SKM-1 treated with dmso at 0.1 percent for 144 hours (cell line): ENCODE measurements around the gene OTUD1.

Experiments
- DNase-seq: peaks from one replicate; lab custom pipeline; 2025; ENCODE audit not compliant: unreplicated experiment; lab: John Stamatoyannopoulos, UW

Gene OTUD1

GRCh38 chr10:23419655-23420329 is 19.1 kb upstream of the OTUD1 start:
- no peak for DNase-seq

DNA sequence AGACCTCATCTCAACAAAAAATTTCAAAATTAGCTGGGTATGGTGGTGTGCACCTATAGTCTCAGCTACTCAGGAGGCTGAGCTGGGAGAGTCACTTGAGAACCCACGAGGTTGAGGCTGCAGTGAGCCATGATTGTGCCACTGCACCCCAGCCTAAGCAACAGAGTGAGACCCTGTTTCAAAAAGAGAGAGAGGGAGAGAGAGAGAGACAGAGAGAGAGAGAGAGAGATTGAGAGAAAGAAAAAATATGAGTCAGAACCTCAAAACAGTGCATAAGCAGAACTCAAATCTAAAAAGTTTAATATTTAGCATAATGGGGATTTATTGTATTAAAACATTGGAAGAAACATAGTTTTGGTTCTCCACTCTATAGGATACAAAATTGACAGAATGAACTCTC is 17.5 kb upstream of the OTUD1 start:
- no peak for DNase-seq

- no peak for DNase-seq
These were observed 16.9 kb upstream of the OTUD1 start for GRCh38 chr10:23422003-23422411.

DNA sequence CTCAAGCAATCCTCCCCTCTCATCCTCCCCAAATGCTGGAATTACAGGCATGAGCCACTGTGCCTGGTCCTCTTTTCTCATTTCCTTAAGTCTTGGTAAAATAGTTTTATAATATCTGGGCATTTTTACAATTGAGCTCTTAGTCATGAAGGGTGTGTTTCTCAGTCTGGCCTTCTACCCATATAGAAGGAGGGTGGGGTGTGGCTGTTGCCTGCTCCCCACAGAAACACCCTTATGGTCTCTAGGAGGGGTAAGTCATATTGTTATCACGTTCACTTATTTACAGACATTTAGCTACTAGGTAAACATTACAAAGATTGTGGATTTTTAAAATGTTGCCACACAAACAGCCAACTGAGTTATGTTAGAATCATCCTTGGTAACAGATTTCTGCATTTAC is 6.7 kb upstream of the OTUD1 start:
- DNase-seq = no peak

DNA sequence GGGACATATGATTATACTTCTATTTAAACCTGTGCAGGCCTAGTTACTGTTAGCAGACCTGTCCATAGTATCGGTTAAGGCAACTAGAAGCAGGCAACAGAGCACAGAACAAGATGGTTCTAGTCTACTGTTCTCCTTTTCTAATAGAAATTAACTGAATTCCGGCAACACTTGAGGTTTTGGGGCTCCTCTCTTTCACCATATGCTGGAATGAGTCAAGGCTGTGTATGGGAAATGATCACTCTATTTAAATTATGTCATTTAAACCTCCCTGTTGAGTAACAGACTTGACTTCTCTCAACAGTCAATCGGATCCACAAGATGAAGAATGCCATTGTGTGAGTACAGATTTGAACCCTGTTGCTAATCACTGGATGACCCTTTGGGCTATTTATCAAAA is 6.2 kb upstream of the OTUD1 start:
- DNase-seq = peak; percentile 62

GRCh38 chr10:23433701-23434100 is 5.2 kb upstream of the OTUD1 start:
- DNase-seq = no peak

- DNase-seq = no peak
These were observed 3.5 kb upstream of the OTUD1 start for GRCh38 chr10:23435378-23435777.

GRCh38 chr10:23436983-23437382 is 1.9 kb upstream of the OTUD1 start:
- DNase-seq = no peak

GRCh38 chr10:23437963-23438546 is 820 bp upstream of the OTUD1 start:
- no peak for DNase-seq

GRCh38 chr10:23439452-23439960 is 631 bp downstream of the OTUD1 start:
- DNase-seq = no peak

- no peak for DNase-seq
These were observed 1.4 kb downstream of the OTUD1 start for GRCh38 chr10:23439961-23440889.

DNA sequence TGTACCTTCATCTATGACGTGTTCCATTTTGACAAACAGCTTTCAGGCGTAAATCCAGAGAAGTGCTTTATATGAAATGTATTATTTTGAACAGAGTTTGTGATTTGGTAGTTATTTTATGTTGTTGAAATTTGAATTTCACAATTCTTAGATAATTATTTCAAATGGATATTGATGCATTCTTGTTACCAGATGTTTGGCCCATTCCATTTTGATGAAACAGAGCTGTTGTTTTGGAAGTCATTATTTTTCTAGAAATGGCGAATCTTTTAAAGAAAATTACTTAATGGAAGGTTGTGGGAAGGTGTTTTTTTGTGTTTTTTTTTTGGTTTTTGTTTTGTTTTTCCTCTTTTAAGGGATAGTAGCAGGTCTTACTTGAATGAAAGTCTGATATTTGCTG is 2.4 kb downstream of the OTUD1 start:
- no peak for DNase-seq

GRCh38 chr10:23442936-23443335 is 4.1 kb downstream of the OTUD1 start:
- DNase-seq = no peak

- no peak for DNase-seq
These were observed 6.7 kb downstream of the OTUD1 start for GRCh38 chr10:23445591-23445990.

GRCh38 chr10:23448323-23448722 is 9.4 kb downstream of the OTUD1 start:
- DNase-seq = no peak

DNA sequence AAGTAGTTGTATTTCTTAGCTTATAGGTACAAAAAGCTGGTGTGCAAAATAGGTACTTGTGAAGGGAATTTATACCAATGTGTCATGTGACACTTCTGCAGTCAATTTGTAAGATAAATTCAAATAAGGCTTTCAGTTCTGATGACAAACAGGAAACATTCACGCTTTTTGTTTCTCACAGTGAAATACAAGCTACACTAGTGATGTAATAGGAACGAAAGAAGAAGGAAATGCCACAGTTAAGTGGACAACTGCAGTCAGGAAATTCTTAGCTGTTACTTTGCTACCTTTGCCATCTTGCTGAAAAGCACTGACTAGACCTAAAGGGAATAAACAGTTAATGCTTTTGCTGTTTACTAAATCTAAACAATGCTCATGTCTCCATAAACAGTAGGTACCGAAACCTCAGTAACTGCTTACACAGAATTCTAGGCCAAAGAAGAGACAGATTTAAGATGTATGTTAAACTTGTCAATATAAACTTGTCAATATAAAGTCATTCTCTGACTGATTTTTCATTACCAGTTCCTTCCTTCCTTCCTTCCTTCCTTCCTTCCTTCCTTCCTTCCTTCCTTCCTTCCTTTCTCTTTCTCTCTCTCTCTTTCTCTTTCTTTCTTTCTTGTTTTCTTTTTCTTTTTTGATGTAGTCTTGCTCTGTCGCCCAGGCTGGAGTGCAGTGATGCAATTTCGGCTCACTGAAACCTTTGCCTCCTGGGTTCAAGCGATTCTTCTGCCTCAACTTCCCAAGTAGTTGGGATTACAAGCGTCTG is 10.1 kb downstream of the OTUD1 start:
- DNase-seq = peak; percentile 6

DNA sequence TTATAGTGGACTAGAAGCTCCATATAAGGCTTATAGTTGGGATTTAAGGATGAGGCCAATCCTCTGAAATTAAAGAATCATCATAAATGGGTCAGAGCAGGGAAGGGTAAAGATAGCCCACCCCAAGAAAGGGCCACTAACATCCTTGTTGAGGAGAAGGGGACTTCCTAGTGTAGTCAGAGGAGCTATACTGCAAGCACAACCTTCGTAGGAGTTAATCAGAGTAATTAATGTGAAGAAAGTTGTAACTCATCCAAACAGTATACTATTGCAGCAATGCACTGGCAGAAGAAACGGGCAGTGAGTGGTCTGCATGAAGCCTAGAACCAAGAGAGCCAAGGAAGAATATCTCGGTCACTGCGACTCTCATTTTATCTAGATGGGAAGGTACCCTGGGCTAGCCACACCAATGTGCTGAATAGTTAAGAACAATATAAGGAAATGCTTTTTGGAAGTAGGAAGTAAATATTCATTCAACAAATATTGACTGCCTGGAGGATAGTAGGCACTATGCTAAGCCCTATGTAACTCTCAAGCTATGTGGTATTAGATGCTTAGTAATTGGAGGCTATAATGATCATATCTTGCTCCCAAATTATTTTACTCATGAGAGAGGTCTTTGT is 13.3 kb downstream of the OTUD1 start:
- DNase-seq = no peak

GRCh38 chr10:23453465-23453864 is 14.6 kb downstream of the OTUD1 start:
- no peak for DNase-seq

- no peak for DNase-seq
These were observed 18.9 kb downstream of the OTUD1 start for GRCh38 chr10:23457632-23458417.
